SU-DHL-6 (cell line): Measurements from ENCODE around the gene APBB2.

Experiments used
- H2AFZ ChIP-seq: fragments of 200-600 bp; sonication (generic); 2 replicates; pipeline ENCODE4 v1.6.1; 2014; ENCODE audit warnings: low read depth, mild to moderate bottlenecking, moderate library complexity, mixed read lengths, antibody characterized with exemption, low read length; ENCODE audit not compliant: severe bottlenecking
- H3F3A ChIP-seq: fragments of 200-600 bp; shearing (Covaris generic); 2 replicates; pipeline ENCODE4 v1.6.0; 2016; ENCODE audit warnings: antibody characterized with exemption, mild to moderate bottlenecking; ENCODE audit not compliant: insufficient read depth
- H3K27ac ChIP-seq: fragments of 200-600 bp; sonication (generic); 2 replicates; pipeline ENCODE4 v1.5.1; 2016; ENCODE audit warnings: low read depth, mild to moderate bottlenecking, low read length, moderate library complexity, mixed read lengths
- H3K27me3 ChIP-seq: fragments of 200-600 bp; sonication (generic), shearing (Covaris generic); 2 replicates; pipeline ENCODE4 v1.6.0; 2014; ENCODE audit warnings: mild to moderate bottlenecking, low read length
- H3K36me3 ChIP-seq: fragments of 200-600 bp; sonication (generic); 2 replicates; pipeline ENCODE4 v1.6.1; 2014; ENCODE audit warnings: mild to moderate bottlenecking, low read length, mixed read lengths
- H3K4me2 ChIP-seq: fragments of 300-600, 200-600 bp; shearing (Covaris generic), sonication (generic); 2 replicates; pipeline ENCODE4 v1.6.0; 2014; ENCODE audit warnings: low read length, low read depth, mild to moderate bottlenecking; ENCODE audit not compliant: poor library complexity, severe bottlenecking
- H3K4me3 ChIP-seq: fragments of 200-600 bp; sonication (generic); 2 replicates; pipeline ENCODE4 v1.5.1; 2014; ENCODE audit warnings: antibody characterized with exemption, low read length, mild to moderate bottlenecking, mixed read lengths; ENCODE audit not compliant: insufficient read depth, poor library complexity, severe bottlenecking
- H3K79me2 ChIP-seq: fragments of 200-600 bp; sonication (generic); 2 replicates; pipeline ENCODE4 v1.6.1; 2014; ENCODE audit warnings: mild to moderate bottlenecking, low read length, moderate library complexity; ENCODE audit not compliant: insufficient read depth
- H3K9ac ChIP-seq: fragments of 200-600 bp; sonication (generic); 2 replicates; pipeline ENCODE4 v1.7.0; 2014; ENCODE audit warnings: mild to moderate bottlenecking, low read length
- H3K9me2 ChIP-seq: fragments of 200-600 bp; sonication (generic); replicated peaks from 2 replicates; pipeline ENCODE4 v1.6.1; 2014; ENCODE audit warnings: low read length; ENCODE audit not compliant: insufficient read depth
- H3K9me3 ChIP-seq: fragments of 200-600 bp; sonication (generic); 2 replicates; pipeline ENCODE4 v1.6.1; 2014; ENCODE audit warnings: low read length, mixed read lengths; ENCODE audit not compliant: insufficient read depth
- H4K20me1 ChIP-seq: fragments of 200-600 bp; sonication (generic); 2 replicates; pipeline ENCODE4 v1.6.1; 2014; ENCODE audit warnings: low read depth, mild to moderate bottlenecking, antibody characterized with exemption, low read length, moderate library complexity, mixed read lengths
- CTCF ChIP-seq: fragments of 200-600 bp; sonication (generic); IDR thresholded peaks from one replicate; pipeline ENCODE4 v1.5.1; 2017; ENCODE audit warnings: antibody characterized with exemption, mild to moderate bottlenecking, low read length, moderate library complexity; ENCODE audit not compliant: insufficient read depth, poor library complexity, severe bottlenecking
- EZH2phosphoT487 ChIP-seq: fragments of 200-600 bp; sonication (generic), shearing (Covaris generic); conservative IDR thresholded peaks from 2 replicates; pipeline ENCODE4 v1.6.1; 2018; ENCODE audit warnings: mild to moderate bottlenecking, antibody characterized with exemption, low read length, moderate library complexity, mixed read lengths

Gene APBB2

GRCh38 chr4:41125558-41126311, 88.6 kb downstream of the APBB2 start:
- Histone ChIP-seq H3F3A (no peaks in the 10 kb centered on the region), H3K9ac (no peak overlapping the region)

GRCh38 chr4:41124916-41125548, 89.3 kb downstream of the APBB2 start:
- H3F3A ChIP-seq = no peaks in the 10 kb centered on the region
- TF ChIP-seq EZH2phosphoT487 (no peak), CTCF (no peak)
- 0 out of 2 replicates have a peak, but pooled peaks cover 5% of the 10 kb centered on the region for H3K79me2 ChIP-seq
- H2AFZ ChIP-seq = no peak overlapping the region
- no peaks in the 10 kb centered on the region for H3K9me2 ChIP-seq
- H3K9ac ChIP-seq = no peak overlapping the region
- no peaks in the 10 kb centered on the region for H3K27me3 ChIP-seq
- no peak overlapping the region for H3K4me2 ChIP-seq
- no peak overlapping the region for H3K4me3 ChIP-seq
- no peaks in the 10 kb centered on the region for H3K9me3 ChIP-seq
- H3K36me3 ChIP-seq = no peaks in the 10 kb centered on the region
- no peaks in the 10 kb centered on the region for H4K20me1 ChIP-seq
- H3K27ac ChIP-seq = no peak overlapping the region

More at GRCh38 chr4:41125558-41126311, 88.6 kb downstream of the APBB2 start:
- H2AFZ ChIP-seq = no peak overlapping the region
- no peaks in the 10 kb centered on the region for H3K9me3 ChIP-seq
- H3K27me3 ChIP-seq = no peaks in the 10 kb centered on the region
- no peak overlapping the region for H3K27ac ChIP-seq
- H3K36me3 ChIP-seq = no peaks in the 10 kb centered on the region
- H3K4me2 ChIP-seq = no peak overlapping the region
- H4K20me1 ChIP-seq = no peaks in the 10 kb centered on the region; the same call in 1 of the 2 replicates
- TF ChIP-seq EZH2phosphoT487 (no peak), CTCF (no peak)
- no peaks in the 10 kb centered on the region for H3K9me2 ChIP-seq
- H3K79me2 ChIP-seq = peaks cover 6% of the 10 kb centered on the region; the same call in 1 of the 2 replicates
- no peak overlapping the region for H3K4me3 ChIP-seq

GRCh38 chr4:41122775-41123174, 91.6 kb downstream of the APBB2 start:
- Histone ChIP-seq H3K27ac (no peak overlapping the region), H3K4me2 (no peak overlapping the region), H4K20me1 (no peaks in the 10 kb centered on the region), H3F3A (no peaks in the 10 kb centered on the region), H3K4me3 (no peak overlapping the region), H3K79me2 (0 out of 2 replicates have a peak, but pooled peaks cover 7% of the 10 kb centered on the region), H3K9me2 (no peaks in the 10 kb centered on the region), H3K36me3 (no peaks in the 10 kb centered on the region), H2AFZ (no peak overlapping the region), H3K9me3 (no peaks in the 10 kb centered on the region), H3K27me3 (no peaks in the 10 kb centered on the region), H3K9ac (no peak overlapping the region)
- TF ChIP-seq CTCF (no peak), EZH2phosphoT487 (no peak)
